Nephron progenitor cell (in vitro differentiated cells): ENCODE results near the gene COLQ.

ENCODE experiments used
- DNase-seq: peaks from one replicate; pipeline ENCODE4 v3.0.0; 2021
- H3K27ac Mint-ChIP-seq: 2 replicates; pipeline ENCODE4 v1.8.0; 2021; ENCODE audit warnings: mild to moderate bottlenecking, moderate library complexity, mixed read lengths
- H3K27me3 Mint-ChIP-seq: 2 replicates; pipeline ENCODE4 v1.8.0; 2021; ENCODE audit warnings: mild to moderate bottlenecking, low read depth, mixed read lengths; ENCODE audit not compliant: poor library complexity
- H3K36me3 Mint-ChIP-seq: 2 replicates; pipeline ENCODE4 v1.8.0; 2021; ENCODE audit warnings: low read depth, mixed read lengths
- H3K4me1 Mint-ChIP-seq: 2 replicates; pipeline ENCODE4 v1.8.0; 2021; ENCODE audit warnings: mixed read lengths
- H3K4me3 Mint-ChIP-seq: 2 replicates; pipeline ENCODE4 v1.8.0; 2021; ENCODE audit warnings: mild to moderate bottlenecking, moderate library complexity, mixed read lengths
- H3K9me3 Mint-ChIP-seq: 2 replicates; pipeline ENCODE4 v1.8.0; 2021; ENCODE audit warnings: mild to moderate bottlenecking, moderate library complexity, mixed read lengths
- TF ChIP-seq, protein P1 (sequence below): fragments of 200-600 bp; sonication (generic); IDR thresholded peaks from 2 replicates; pipeline ENCODE4 v1.5.0; 2021; ENCODE audit warnings: antibody characterized with exemption

The COLQ gene

DNA sequence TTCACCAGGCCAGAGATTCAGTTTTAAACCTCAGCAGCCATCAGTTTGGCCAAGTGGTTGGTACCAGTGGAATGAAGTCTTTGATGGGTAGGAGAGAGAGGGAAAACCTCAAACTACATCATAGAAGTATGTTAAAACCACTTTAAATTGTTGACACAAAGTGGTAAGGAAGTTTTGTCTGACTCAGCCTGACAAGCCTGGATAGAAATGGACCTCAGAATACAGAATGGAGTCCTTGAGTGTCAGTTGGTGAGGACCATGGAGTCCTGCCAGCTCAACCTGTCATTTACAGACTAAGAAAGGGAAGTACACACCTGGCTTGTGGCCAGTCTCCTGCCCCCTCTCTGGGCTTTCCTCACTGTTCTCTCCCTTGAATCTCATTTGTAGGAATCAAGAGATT lies 82.0 kb downstream of the COLQ start:
- H3K9me3 Mint-ChIP-seq, result no peaks in the 10 kb centered on the region
- no peaks in the 10 kb centered on the region for H3K27me3 Mint-ChIP-seq
- no peak overlapping the region for H3K4me3 Mint-ChIP-seq
- DNase-seq, result no peak
- peaks cover 69% of the 10 kb centered on the region for H3K36me3 Mint-ChIP-seq
- H3K4me1 Mint-ChIP-seq, result no peaks in the 10 kb centered on the region
- H3K27ac Mint-ChIP-seq, result no peak overlapping the region
- TF ChIP-seq, protein P1, sequence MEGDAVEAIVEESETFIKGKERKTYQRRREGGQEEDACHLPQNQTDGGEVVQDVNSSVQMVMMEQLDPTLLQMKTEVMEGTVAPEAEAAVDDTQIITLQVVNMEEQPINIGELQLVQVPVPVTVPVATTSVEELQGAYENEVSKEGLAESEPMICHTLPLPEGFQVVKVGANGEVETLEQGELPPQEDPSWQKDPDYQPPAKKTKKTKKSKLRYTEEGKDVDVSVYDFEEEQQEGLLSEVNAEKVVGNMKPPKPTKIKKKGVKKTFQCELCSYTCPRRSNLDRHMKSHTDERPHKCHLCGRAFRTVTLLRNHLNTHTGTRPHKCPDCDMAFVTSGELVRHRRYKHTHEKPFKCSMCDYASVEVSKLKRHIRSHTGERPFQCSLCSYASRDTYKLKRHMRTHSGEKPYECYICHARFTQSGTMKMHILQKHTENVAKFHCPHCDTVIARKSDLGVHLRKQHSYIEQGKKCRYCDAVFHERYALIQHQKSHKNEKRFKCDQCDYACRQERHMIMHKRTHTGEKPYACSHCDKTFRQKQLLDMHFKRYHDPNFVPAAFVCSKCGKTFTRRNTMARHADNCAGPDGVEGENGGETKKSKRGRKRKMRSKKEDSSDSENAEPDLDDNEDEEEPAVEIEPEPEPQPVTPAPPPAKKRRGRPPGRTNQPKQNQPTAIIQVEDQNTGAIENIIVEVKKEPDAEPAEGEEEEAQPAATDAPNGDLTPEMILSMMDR, result no peak

DNA sequence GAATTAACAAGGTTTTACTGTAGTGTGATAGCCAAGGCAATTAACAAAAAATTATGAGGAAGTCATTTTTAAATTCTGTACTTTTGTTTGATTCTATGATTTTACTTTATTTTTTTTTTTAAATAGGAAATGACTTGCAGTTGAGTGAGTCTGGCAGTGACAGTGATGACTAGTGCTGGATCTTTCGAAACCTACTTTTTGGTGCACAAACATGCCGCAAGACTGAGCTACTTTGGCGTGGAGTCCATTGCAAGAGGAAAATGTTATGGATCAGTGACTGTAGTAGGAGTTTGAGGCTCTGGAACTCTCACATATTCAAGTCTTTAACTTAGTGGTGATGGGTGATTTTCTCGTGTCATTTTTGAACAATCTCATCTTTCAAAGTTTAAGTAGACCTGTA lies 82.5 kb downstream of the COLQ start:
- TF ChIP-seq, protein P1, result no peak
- Mint-ChIP-seq H3K4me1 (no peaks in the 10 kb centered on the region), H3K36me3 (peaks cover 71% of the 10 kb centered on the region), H3K9me3 (no peaks in the 10 kb centered on the region), H3K27ac (no peak overlapping the region), H3K4me3 (no peak overlapping the region), H3K27me3 (no peaks in the 10 kb centered on the region)
- DNase-seq, result no peak

- H3K27ac Mint-ChIP-seq, result no peak overlapping the region
- TF ChIP-seq, protein P1, result no peak
- H3K36me3 Mint-ChIP-seq, result peaks cover 67% of the 10 kb centered on the region
- no peaks in the 10 kb centered on the region for H3K4me1 Mint-ChIP-seq
- H3K4me3 Mint-ChIP-seq, result no peak overlapping the region
- no peaks in the 10 kb centered on the region for H3K9me3 Mint-ChIP-seq
- no peaks in the 10 kb centered on the region for H3K27me3 Mint-ChIP-seq
- no peak for DNase-seq
Observed at GRCh38 chr3:15436246-15436645, 85.3 kb downstream of the COLQ start.

DNA sequence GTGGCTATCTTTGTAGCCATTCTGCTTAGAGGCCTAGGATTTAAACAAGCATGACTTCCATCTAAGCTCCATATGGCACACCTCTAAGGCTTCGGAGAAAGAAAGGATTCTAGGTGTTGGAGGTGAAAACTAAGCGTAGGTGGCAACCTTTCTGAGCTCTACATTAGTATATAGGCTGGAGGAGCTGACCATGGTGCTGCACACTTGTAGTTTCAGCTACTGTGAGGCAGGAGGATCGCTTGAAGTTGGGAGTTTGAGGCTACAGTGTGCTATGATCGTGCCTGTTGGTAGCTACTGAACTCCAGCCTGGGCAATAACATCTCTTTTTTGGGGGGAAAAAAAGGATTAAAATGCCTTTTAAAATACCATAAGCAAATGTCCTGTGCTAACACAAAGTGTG lies 86.8 kb downstream of the COLQ start:
- no peak for DNase-seq
- Mint-ChIP-seq H3K27ac (no peak overlapping the region), H3K36me3 (peaks cover 53% of the 10 kb centered on the region), H3K27me3 (no peaks in the 10 kb centered on the region), H3K4me1 (no peaks in the 10 kb centered on the region), H3K9me3 (no peaks in the 10 kb centered on the region), H3K4me3 (no peak overlapping the region)
- TF ChIP-seq, protein P1, result no peak

DNA sequence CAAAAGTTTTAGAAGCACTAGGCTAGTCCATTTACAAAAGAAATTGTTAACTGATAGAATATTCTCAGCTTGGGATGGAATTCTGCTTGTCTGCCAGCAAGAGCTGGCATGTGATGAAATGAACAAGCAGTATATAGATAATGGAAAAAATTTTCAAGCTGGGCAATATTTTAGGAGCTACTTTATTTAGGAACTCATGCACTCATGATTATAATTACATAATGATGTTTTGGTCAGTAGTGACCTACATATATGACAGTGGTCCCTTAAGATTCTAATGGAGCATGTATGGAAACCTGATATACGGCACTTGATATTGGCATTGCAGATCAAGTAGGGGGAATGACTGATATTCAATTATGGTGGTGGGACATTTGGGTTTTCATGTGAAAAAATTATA lies 88.0 kb downstream of the COLQ start:
- H3K36me3 Mint-ChIP-seq, result peaks cover 40% of the 10 kb centered on the region
- no peaks in the 10 kb centered on the region for H3K27me3 Mint-ChIP-seq
- no peak overlapping the region for H3K27ac Mint-ChIP-seq
- TF ChIP-seq, protein P1, result no peak
- no peak overlapping the region for H3K4me3 Mint-ChIP-seq
- peaks cover 12% of the 10 kb centered on the region for H3K4me1 Mint-ChIP-seq
- no peaks in the 10 kb centered on the region for H3K9me3 Mint-ChIP-seq
- DNase-seq, result no peak

- no peak overlapping the region for H3K27ac Mint-ChIP-seq
- H3K4me1 Mint-ChIP-seq, result peaks cover 29% of the 10 kb centered on the region
- H3K27me3 Mint-ChIP-seq, result no peaks in the 10 kb centered on the region
- no peak overlapping the region for H3K4me3 Mint-ChIP-seq
- no peak for DNase-seq
- H3K36me3 Mint-ChIP-seq, result peaks cover 31% of the 10 kb centered on the region
- H3K9me3 Mint-ChIP-seq, result no peaks in the 10 kb centered on the region
- TF ChIP-seq, protein P1, result no peak
Observed at GRCh38 chr3:15431256-15431837, 90.2 kb downstream of the COLQ start.
